K562 (cell line): Measurements from ENCODE around the gene SFTPB. TPM values are rescaled to one million over a fixed set of nuclear protein-coding genes. Genes with fewer than 3 reads are reported as not detected.

Experiments used
- ELF2 ChIP-seq: fragments of 250-450 bp; sonication (Bioruptor Pico); IDR thresholded peaks from 2 replicates; pipeline ENCODE4 v1.5.0; 2021; ENCODE audit warnings: mild to moderate bottlenecking
- ELF4 ChIP-seq: fragments of 450-650 bp; formaldehyde crosslinking; IDR thresholded peaks from 2 replicates; pipeline ENCODE4 v1.4.0; 2022; ENCODE audit warnings: missing genetic modification characterization
- HMGXB4 ChIP-seq: sonication (generic); formaldehyde crosslinking; IDR thresholded peaks from 2 replicates; pipeline ENCODE4 v1.8.1; 2023; ENCODE audit warnings: mild to moderate bottlenecking, missing genetic modification reagents
- L3MBTL2 ChIP-seq: fragments of 450-650 bp; IDR thresholded peaks from 2 replicates; pipeline ENCODE4 v1.6.1; 2016; ENCODE audit warnings: mild to moderate bottlenecking, moderate library complexity
- SLC30A9 ChIP-seq: fragments of 250-450 bp; sonication (Bioruptor Pico); IDR thresholded peaks from 2 replicates; pipeline ENCODE4 v1.8.0; 2022; ENCODE audit warnings: mild to moderate bottlenecking, moderate library complexity
- SNIP1 ChIP-seq: fragments of 450-650 bp; IDR thresholded peaks from 2 replicates; pipeline ENCODE4 v1.7.1; 2017; ENCODE audit warnings: low read depth, mild to moderate bottlenecking
- TCF3 ChIP-seq: sonication (generic); formaldehyde crosslinking; IDR thresholded peaks from 2 replicates; pipeline ENCODE4 v1.4.0; 2020; ENCODE audit warnings: mild to moderate bottlenecking, missing genetic modification reagents
- ZNF217 ChIP-seq: sonication (generic); formaldehyde crosslinking; IDR thresholded peaks from 2 replicates; pipeline ENCODE4 v1.8.0; 2022; ENCODE audit warnings: mild to moderate bottlenecking, missing genetic modification reagents
- ZNF239 ChIP-seq: fragments of 250-450 bp; sonication (Bioruptor Pico); IDR thresholded peaks from 2 replicates; pipeline ENCODE4 v1.4.0; 2020; ENCODE audit warnings: mild to moderate bottlenecking
- ZNF592 ChIP-seq: fragments of 450-650 bp; IDR thresholded peaks from 2 replicates; pipeline ENCODE4 v1.6.1; 2017; ENCODE audit warnings: antibody characterized with exemption, mild to moderate bottlenecking
- ZNF764 ChIP-seq: fragments of 250-450 bp; sonication (Bioruptor Pico); IDR thresholded peaks from 2 replicates; pipeline ENCODE4 v1.4.0; 2020; ENCODE audit warnings: low read depth, mild to moderate bottlenecking, moderate library complexity
- polyA plus RNA-seq, 8 experiments: library from polyadenylated mRNA; depleted of rRNA in 4 of 8; stranded (reverse) in 5 of 8; unstranded in 3 of 8; fragments of >200 nt; fragmentation: Nextera tagmentation in 2 of 8; fragmentation: Illumina TruSeq in 1 of 8; extraction: Ambion mirVana in 2 of 8; extraction: Trizol in 1 of 8; gene quantifications; 2 replicates each; pipeline versions ENCODE4 v1.2.1 to v1.2.3, GENCODE V29; 2011 to 2014; ENCODE audit warnings: inconsistent platforms in 1 of 8, missing spikeins in 1 of 8
- total RNA-seq, 7 experiments: library from RNA; depleted of rRNA in 6 of 7; stranded (reverse); fragments of >200 nt in 6 of 7; fragmentation: Illumina TruSeq in 2 of 7; extraction: Trizol in 2 of 7; gene quantifications; 2 replicates each; pipeline versions ENCODE4 v1.2.1 to v1.2.3, GENCODE V29; 2011 to 2021; ENCODE audit warnings: low replicate concordance in 1 of 7
- TF ChIP-seq, protein P1 (sequence below): sonication (generic); formaldehyde crosslinking; IDR thresholded peaks from 2 replicates; pipeline ENCODE4 v1.8.0; 2022; ENCODE audit warnings: mild to moderate bottlenecking, missing genetic modification reagents

Gene SFTPB
- total and polyA plus RNA-seq, 9 of the 15 experiments (the other 6 are each of a cell fraction or from before 2014, with no cell fraction given), result 0.03 to 7.0 TPM; not detected in 7

GRCh38 chr2:85717308-85718008 is 49.5 kb upstream of the SFTPB start (continued):
- TF ChIP-seq ZNF592 (no peak), ZNF239 (CRISPR knock-in tag) (no peak), ELF4 (CRISPR knock-in tag) (no peak), TCF3 (peak; percentile 60), HMGXB4 (CRISPR knock-in tag) (no peak), SNIP1 (no peak), ELF2 (no peak), L3MBTL2 (0 out of 2 replicates have a peak, but pooled peaks have one; percentile 20), ZNF764 (CRISPR knock-in tag) (no peak), SLC30A9 (CRISPR knock-in tag) (no peak), ZNF217 (CRISPR knock-in tag) (no peak)
- TF ChIP-seq, protein P1, sequence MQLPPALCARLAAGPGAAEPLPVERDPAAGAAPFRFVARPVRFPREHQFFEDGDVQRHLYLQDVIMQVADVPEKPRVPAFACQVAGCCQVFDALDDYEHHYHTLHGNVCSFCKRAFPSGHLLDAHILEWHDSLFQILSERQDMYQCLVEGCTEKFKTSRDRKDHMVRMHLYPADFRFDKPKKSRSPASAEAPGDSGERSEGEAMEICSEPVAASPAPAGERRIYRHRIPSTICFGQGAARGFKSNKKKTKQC (CRISPR knock-in tag), result no peak
